G401 (cell line): Measurements from ENCODE around the gene C3orf49. TPM values are rescaled to one million over a fixed set of nuclear protein-coding genes. Genes with fewer than 3 reads are reported as not detected.

ENCODE experiments used
- DNase-seq: peaks from one replicate; pipeline ENCODE4 v3.0.0-alpha.2; 2015; ENCODE audit warnings: low spot score
- in situ Hi-C: cut with HindIII; loops from 2 replicates; pipeline ENCODE4 v1.10.0; 2016; ENCODE audit warnings: low sequenced_read_pairs, mixed read lengths
- total RNA-seq: library from RNA; depleted of rRNA; stranded (reverse); fragments of >200 nt; shearing (Covaris generic); gene quantifications from 2 replicates; pipeline ENCODE4 v1.2.3, GENCODE V29; 2014; rRNA removed

The C3orf49 gene
- total RNA-seq, 1 experiment from 2014 or later: not detected

DNA sequence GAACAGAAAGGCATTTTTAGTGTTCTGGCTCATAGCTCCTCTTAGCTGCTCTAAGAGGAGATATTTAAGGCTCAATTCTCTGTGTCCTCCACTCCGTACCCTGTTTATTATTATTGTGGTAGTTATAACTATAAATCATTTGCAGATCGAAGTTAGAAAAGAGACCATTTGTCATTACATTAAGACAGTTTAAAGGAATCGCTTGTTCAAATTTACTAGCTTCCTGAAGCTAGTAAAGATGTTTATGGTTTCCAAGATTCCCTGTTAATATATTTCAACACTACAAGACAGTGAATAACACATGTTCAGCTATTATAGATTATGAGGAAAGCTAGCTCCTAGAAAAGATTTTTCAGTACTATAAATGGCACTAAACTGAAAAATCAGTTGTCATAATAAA lies 57.2 kb downstream of the C3orf49 start:
- in situ Hi-C loops: no loop called here
- DNase-seq: no peak

DNA sequence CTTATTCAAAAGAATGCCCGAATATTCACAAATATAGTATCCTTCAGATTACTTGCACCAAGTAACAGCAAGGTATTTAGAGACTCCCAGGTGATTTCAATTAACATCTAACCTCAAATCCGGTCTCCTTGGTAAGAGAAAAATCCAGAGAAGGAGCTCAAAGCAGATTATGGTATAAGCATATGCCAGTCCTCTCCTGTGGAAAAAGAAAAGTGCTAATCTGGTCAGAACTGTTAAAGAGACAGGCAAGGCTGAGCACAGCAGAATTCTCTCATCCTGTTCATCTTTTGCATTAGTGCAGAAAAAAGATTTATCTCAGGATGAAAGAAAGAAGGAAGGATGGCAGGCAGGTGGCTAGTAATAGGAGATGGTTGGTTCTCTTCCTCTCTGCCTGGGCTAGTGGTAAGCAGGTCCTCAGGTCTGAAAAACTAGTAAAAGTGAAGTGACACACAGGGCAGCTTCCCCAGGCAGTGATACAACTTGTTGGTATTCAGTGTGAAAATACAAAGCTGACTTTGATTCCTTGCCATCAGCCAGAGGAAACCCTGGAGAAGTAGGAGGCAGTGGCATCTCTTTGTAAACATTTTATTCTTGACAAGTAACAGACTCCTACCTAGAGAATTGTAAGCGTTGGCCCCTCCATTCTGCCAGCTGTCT lies 58.8 kb downstream of the C3orf49 start:
- DNase-seq: no peak
- in situ Hi-C loops: no loop called here

DNA sequence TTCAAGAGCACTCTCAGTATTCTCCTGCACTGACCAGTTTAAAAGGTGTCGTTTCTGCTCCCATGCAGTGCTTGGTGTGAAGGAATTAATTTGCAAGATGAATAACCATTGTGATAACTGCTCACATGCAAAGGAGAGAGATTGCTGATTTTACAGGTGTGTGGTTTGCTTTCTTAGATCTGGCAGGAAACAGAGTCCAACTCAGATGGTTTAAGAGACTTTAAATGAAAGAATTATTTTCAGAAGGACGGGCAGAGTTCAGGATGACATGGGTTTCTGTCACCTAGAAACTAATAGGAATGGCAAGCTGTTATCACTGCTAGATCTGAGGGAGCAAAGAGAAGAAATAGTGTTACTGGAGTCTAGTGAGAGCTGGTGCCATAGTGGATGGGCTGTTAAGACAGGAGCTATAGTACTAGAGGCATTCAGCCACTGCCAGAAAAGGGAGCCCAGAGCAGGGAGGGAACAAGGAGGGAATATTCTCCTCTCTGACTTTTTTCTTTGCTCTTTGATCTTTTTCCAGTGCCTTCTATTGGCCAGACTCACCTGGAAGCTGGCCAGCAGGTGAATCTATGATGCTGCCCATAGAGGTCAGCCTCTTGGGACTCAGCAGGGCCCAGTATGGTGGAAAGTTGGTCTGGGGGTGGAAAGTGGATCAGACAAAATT lies 59.4 kb downstream of the C3orf49 start:
- DNase-seq: no peak
- in situ Hi-C loops: no loop called here

DNA sequence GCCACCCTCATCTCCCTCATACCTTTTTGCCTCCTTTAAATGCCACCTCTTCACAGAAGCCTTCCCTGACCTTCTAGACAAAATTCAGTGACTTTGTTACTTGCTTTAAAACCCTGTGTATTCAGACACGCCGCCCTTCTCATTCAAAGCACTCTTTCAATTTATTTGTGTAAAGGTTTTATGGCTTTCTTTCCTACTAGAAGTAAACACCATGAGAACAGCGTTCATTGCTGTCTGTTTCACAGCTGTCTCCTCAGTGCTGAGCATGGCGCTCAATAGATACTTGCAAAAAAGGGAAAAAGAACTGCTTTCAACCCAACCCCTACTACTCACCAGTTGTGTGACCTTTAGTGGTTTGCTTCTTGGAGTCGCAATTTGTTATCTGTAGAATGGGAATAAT lies 61.6 kb downstream of the C3orf49 start:
- DNase-seq: no peak
- in situ Hi-C loops: no loop called here

DNA sequence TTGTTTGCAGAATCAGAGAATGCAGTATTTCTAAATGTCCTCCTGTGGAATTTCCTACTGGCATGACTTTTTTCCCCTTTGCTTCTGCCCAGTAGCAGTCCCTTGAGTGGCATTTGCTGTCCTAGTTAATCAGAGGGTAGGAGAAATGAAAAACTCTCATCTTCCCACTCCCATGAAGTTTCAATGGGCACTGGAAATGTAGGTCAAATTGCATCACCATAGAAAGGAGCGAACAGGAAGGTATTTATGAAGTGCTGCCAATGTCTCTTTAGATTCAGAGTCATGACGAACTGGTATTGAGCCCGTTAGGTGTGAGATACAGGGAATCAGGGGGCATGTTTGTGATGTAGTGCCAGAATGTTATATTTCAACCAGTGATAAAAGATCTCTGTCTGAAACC lies 67.8 kb downstream of the C3orf49 start:
- peak; percentile 59 for DNase-seq
- in situ Hi-C loops: no loop called here

DNA sequence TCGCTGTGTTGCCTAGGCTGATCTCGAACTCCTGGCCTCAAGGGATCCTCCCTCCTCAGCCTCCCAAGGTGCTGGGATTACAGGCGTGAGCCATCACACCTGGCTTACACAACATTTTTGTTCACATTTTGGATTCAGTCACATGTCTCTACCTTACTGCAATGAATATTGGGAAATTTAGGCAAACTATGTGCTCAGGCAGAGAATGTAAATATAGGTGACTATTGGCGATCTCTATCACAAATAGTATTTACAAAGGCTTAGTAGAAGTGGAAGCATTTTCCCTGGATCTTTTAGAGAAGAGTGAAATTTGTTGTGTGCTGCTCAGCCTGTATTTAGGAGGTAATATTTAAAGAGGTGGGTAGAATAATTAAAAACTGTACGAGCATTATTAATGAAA lies 72.4 kb downstream of the C3orf49 start:
- no peak for DNase-seq
- in situ Hi-C loops: no loop called here

DNA sequence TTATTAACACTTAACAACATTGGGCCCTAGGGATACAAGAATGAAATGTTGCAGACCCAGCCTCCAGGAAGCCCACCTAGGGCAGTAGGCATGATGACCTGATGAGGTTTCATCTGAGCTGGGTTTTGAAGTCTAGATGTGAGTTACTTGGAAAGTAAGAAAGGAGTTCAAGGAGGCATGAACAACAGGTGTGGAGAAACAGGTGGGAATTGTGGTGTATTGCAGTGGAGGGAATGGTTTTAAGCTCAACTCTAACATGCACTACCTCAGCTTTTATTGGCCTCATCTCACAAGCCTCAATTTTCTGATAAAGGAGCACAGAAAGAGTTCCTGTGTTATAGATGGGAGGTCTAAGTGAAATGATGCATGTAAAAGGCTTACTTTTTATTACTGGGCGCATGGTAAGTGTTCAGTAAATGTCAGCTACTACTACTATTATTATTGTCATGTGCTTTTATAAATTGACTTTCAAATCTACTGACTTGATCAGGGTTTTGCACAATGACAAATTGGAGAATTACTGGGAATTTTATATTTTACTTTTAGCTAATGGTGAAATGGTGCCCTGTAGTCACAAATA lies 73.8 kb downstream of the C3orf49 start:
- no peak for DNase-seq
- in situ Hi-C loops: no loop called here

DNA sequence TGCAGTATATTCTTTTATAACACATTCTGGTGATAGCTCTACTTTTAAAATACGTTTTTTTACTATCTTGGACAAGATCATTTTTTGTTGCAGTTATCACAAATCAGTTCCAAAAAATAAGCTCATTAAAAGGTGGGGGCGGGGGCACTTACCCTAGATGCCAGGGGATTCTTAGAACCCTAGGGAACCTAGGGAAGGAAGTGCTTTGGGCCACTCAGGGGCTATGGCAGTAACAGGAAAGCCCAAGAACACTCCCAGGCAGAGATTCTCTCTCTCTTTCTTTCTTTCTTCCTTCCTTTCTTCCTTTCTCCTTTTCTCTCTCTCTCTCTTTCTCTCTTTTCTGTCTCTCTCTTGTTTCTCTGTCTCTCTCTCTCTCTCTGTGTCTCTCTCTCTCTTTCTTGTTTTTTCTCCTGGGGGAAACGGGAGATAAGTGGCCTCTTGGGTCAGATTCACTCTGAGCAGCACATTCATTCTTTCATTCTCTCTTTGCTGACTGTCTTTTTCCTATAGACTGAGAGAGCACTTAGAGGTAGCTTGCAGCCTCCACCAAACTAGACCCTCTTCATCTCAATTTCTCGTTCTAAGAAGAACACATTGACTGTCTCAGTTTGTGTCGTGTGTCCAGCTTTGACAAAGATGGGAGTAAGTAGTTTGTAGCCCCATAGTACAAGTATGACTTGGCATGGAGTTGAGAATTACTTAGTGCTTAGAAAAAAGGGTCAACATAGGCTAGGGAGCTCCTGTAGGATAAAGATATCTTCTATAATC lies 76.5 kb downstream of the C3orf49 start:
- in situ Hi-C loops: no loop called here
- no peak for DNase-seq

DNA sequence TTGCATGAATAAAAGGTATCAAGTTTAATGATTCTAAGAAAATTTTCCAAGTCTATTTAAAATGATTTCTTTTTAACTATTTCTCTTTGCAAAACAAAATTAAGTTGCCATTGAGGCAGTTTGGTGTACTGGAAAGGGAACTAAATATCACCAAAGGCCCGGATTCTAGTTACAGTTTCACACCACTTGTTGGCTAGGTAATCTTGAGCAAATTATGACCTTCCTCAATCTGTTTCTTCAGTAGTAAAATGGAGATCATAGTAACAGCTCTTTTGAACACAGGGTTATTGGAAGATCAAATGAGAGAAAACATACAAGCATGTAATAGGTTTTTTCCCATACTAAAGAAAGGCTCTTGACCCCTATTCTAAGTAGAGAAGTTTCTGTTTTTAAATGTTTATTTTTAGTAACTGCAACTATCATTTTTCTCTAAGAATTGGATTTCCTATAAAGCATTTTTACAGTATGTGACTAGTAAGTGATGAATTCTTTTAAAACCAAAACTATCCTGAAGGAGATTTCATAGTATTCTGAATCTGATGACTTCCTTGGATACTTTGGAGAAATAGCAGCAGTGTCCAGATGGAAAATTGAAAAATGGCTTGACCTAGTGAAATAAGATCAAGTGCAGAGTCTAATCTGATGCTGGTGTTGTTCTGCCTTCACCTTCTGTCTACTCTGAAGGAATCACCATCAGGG lies 77.4 kb downstream of the C3orf49 start:
- DNase-seq: no peak
- in situ Hi-C loops: no loop called here

Other genes with a start within 250 kb of the C3orf49 start
- gene SNTN, start 166.6 kb upstream of the C3orf49 start, total RNA-seq: not detected in 2 replicates
- gene THOC7, start 44.5 kb downstream of the C3orf49 start, total RNA-seq: 76.3 and 127 TPM in 2 replicates
- 5.0 and 5.8 TPM in 2 replicates for gene ATXN7, start 44.6 kb downstream of the C3orf49 start, total RNA-seq
- not detected in 2 replicates for gene SCAANT1, start 93.1 kb downstream of the C3orf49 start, total RNA-seq
- gene PSMD6, start 204.2 kb downstream of the C3orf49 start, total RNA-seq: 95.3 and 121 TPM in 2 replicates